HUES48 (cell line): ENCODE results near the gene CHD6.

Experiments
- H3K27ac ChIP-seq: one replicate; pipeline ENCODE4 v1.7.0; 2013; ENCODE audit warnings: low read depth, low read length, inconsistent platforms
- H3K27me3 ChIP-seq: 2 replicates; pipeline ENCODE4 v1.6.1; 2013; ENCODE audit warnings: mild to moderate bottlenecking, low read length; ENCODE audit not compliant: control insufficient read depth, insufficient read depth
- H3K36me3 ChIP-seq: 2 replicates; pipeline ENCODE4 v1.6.1; 2013; ENCODE audit warnings: low read length; ENCODE audit not compliant: control insufficient read depth, insufficient read depth
- H3K4me1 ChIP-seq: 2 replicates; pipeline ENCODE4 v1.6.1; 2013; ENCODE audit warnings: mild to moderate bottlenecking, low read length; ENCODE audit not compliant: control insufficient read depth, insufficient read depth
- H3K4me3 ChIP-seq: 2 replicates; pipeline ENCODE4 v1.5.1; 2013; ENCODE audit warnings: mild to moderate bottlenecking, low read depth, low read length
- H3K9ac ChIP-seq: 2 replicates; pipeline ENCODE4 v1.6.1; 2013; ENCODE audit warnings: mild to moderate bottlenecking, low read depth, low read length, moderate library complexity
- H3K9me3 ChIP-seq: 2 replicates; pipeline ENCODE4 v1.6.1; 2013; ENCODE audit warnings: low read length; ENCODE audit not compliant: control insufficient read depth, insufficient read depth

CHD6 gene

DNA sequence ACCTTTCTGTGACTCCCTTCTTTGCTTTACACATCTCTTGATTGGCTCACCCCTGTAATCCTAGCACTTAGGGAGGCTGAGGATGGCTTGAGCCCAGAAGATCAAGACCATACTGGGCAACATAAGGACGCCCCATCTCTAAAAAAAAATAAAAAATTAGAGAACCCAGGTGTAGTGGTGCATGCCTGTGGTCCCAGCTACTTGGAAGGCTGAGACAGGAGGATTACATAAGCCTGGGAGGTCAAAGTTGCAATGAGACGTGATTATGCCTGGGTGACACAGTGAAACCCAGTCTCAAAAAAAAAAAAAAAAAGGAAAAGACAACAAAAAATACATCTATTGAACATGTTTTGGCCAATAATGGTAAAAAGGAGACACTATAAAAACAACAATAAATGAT, 37.8 kb downstream of the CHD6 start:
- H3K9ac ChIP-seq = no peak overlapping the region
- no peak overlapping the region for H3K27ac ChIP-seq
- H3K4me3 ChIP-seq = no peak overlapping the region
- no peaks in the 10 kb centered on the region for H3K27me3 ChIP-seq
- H3K9me3 ChIP-seq = no peaks in the 10 kb centered on the region
- H3K4me1 ChIP-seq = peaks cover 7% of the 10 kb centered on the region
- no peaks in the 10 kb centered on the region for H3K36me3 ChIP-seq

DNA sequence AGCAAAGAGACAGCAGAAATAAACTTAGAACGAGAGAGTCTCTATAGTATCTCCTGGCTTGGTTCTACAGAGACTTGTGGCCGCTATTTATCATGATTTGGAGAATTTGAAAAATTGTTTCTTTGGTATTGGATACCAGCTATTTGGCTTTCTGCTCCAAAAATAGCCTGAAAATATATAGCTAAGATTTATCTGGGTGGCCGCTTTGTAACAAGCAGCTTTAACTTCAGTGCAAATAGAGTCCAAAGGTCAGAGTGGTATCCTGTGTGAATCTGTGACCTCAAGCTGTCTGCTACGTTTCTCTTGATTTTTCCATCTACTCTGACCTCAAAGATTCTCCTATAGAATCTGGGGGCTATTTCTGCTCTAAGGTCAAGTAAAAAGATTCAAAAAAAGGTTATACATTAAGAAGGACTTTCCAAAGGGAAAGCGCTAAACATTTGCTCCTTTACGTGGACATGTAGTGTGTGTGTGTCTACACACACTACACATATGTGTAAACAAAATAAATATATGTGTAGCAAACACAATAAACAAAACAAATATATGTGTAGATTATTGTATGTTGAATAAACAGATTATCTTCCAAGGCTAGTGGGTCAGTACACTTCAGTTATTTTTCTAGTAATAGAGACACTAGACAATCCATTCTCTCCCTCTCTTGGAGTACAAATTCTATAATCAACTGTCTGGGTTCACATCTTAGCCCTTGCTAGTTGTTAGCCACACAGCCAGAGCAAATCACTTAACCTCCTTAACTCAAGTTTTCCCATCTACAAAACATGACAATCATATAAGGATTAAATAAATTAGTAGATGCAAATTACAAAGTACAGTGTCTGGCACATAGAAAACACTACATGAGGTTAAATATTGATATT, 40.8 kb downstream of the CHD6 start:
- Histone ChIP-seq H3K27me3 (no peaks in the 10 kb centered on the region), H3K9me3 (no peaks in the 10 kb centered on the region), H3K36me3 (no peaks in the 10 kb centered on the region), H3K27ac (peak overlapping the region; percentile 22), H3K9ac (no peak overlapping the region), H3K4me3 (no peak overlapping the region), H3K4me1 (peaks cover 26% of the 10 kb centered on the region)

DNA sequence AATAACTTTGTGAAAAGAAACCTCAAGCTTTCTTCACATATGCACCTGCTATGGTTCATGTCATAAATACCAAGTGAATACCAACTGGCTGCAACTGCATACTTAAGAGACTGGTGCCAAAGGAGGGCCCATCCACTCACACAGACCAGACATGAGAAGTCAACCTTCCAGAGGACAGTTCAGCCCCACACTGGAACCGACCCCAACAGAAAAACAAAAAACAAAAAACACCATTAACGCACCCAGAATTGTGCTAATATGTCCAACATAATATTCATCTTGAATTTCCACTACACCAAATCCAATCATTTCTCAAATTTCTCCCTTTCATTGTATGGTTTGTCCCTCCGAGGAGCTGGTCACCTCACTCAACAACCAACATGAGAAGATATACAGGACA, 42.8 kb downstream of the CHD6 start:
- Histone ChIP-seq H3K27me3 (no peaks in the 10 kb centered on the region), H3K36me3 (no peaks in the 10 kb centered on the region), H3K4me3 (no peak overlapping the region), H3K9ac (no peak overlapping the region), H3K9me3 (no peaks in the 10 kb centered on the region), H3K4me1 (peaks cover 29% of the 10 kb centered on the region), H3K27ac (no peak overlapping the region)

DNA sequence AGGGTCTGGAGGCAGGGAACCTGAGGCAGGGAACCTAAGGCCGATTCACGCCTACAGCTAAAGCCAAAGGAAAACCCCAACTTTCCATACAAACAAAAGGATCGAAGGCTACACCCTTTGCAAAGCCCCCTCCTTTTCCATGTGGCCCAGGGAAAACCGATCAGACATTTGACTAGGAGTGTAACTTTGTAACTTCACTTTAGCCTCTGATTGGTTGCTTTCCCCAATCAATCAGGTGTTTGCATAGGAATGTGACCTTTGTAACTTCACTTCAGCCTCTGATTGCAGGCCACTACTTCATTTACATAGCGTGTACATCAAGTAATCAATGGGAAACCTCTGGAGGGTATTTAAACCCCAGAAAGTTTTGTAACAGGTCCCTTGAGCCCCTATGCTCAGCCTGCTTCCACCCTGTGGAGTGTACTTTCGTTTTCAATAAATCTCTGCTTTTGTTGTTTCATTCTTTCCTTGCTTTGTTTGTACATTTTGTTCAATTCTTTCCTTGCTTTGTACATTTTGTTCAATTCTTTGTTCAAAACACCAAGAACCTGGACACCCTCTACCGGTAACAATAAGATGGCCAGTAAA, 43.3 kb downstream of the CHD6 start:
- no peak overlapping the region; the same call in 1 of the 2 replicates for H3K9ac ChIP-seq
- peak overlapping the region; percentile 42 for H3K27ac ChIP-seq
- no peaks in the 10 kb centered on the region for H3K36me3 ChIP-seq
- no peaks in the 10 kb centered on the region for H3K9me3 ChIP-seq
- no peaks in the 10 kb centered on the region for H3K27me3 ChIP-seq
- 0 out of 2 replicates have a peak overlapping the region, but pooled peaks have one; percentile 10 for H3K4me3 ChIP-seq
- H3K4me1 ChIP-seq = peaks cover 29% of the 10 kb centered on the region

DNA sequence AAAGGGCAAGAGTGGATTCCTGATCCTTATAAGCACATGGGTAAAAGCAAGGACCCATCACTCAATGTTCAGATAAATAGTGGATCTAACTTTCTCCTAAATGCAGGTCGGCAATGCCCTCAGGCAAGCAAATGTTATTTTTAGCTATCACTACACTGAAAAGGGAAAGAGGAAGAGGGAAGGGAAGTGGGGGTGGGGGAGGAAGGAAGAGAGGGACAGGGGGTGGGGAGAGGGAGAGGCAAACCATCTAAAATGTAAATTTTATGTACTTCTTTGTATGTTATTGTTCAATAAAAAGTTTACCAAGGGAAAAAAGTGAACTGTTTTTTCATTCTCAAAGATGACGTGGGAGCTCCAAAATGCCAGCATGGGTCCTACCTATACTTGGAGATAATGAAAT, 44.2 kb downstream of the CHD6 start:
- H3K4me3 ChIP-seq = peak overlapping the region; percentile 29
- no peak overlapping the region for H3K9ac ChIP-seq
- no peak overlapping the region for H3K27ac ChIP-seq
- peaks cover 29% of the 10 kb centered on the region for H3K4me1 ChIP-seq
- H3K9me3 ChIP-seq = no peaks in the 10 kb centered on the region
- H3K36me3 ChIP-seq = no peaks in the 10 kb centered on the region
- no peaks in the 10 kb centered on the region for H3K27me3 ChIP-seq

- no peak overlapping the region for H3K4me3 ChIP-seq
- no peaks in the 10 kb centered on the region for H3K9me3 ChIP-seq
- no peaks in the 10 kb centered on the region for H3K27me3 ChIP-seq
- H3K4me1 ChIP-seq = peaks cover 29% of the 10 kb centered on the region
- H3K36me3 ChIP-seq = no peaks in the 10 kb centered on the region
- no peak overlapping the region for H3K9ac ChIP-seq
- no peak overlapping the region for H3K27ac ChIP-seq
These were observed 46.1 kb downstream of the CHD6 start for GRCh38 chr20:41572010-41572572.

DNA sequence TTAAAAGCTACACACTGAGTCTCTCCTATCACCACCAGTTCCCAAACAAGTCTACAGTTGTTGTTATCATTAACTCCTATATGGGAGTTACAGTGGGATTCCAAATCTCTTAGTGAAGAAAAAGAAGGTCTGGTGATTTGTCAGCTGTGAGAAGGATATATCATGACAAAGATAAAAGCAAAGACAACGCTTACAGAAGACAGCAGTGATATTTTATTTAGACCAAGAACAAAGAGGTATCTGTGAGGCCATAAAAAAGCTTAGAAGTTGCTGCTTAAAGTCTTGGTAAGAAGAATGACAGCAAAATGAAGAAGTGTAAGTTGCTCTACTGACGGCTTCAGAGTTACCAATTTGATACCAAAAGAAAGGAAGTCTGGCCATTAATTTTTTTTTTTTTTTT, 47.2 kb downstream of the CHD6 start:
- no peaks in the 10 kb centered on the region for H3K9me3 ChIP-seq
- no peak overlapping the region for H3K4me3 ChIP-seq
- H3K36me3 ChIP-seq = no peaks in the 10 kb centered on the region
- H3K4me1 ChIP-seq = peaks cover 29% of the 10 kb centered on the region
- H3K27ac ChIP-seq = no peak overlapping the region
- H3K27me3 ChIP-seq = no peaks in the 10 kb centered on the region
- H3K9ac ChIP-seq = no peak overlapping the region

DNA sequence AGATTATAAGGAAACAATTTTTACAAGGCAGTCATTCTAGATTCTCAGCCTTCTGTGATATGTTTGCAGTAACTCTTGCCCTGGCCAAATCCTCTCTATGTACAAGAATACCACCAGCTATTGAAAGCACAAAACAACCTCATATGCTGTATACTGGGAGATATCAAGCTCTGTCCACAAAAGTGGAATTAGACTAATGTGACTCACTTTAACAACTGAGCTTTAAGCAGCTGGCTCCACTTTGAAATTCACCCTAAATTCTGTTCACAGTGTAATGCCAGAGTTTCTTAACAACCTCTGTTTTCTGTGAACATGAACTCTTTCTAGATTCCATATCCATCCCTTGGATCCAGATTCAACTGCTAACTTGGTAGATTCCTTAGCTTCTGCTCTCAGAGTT, 47.6 kb downstream of the CHD6 start:
- H3K36me3 ChIP-seq = no peaks in the 10 kb centered on the region
- peaks cover 28% of the 10 kb centered on the region for H3K4me1 ChIP-seq
- H3K9ac ChIP-seq = no peak overlapping the region
- no peaks in the 10 kb centered on the region for H3K9me3 ChIP-seq
- H3K27ac ChIP-seq = no peak overlapping the region
- no peak overlapping the region for H3K4me3 ChIP-seq
- no peaks in the 10 kb centered on the region for H3K27me3 ChIP-seq

- Histone ChIP-seq H3K4me3 (no peak overlapping the region), H3K4me1 (peaks cover 14% of the 10 kb centered on the region), H3K9me3 (no peaks in the 10 kb centered on the region), H3K36me3 (no peaks in the 10 kb centered on the region), H3K27ac (no peak overlapping the region), H3K9ac (no peak overlapping the region), H3K27me3 (no peaks in the 10 kb centered on the region)
These were observed 50.6 kb downstream of the CHD6 start for GRCh38 chr20:41567615-41568014.

DNA sequence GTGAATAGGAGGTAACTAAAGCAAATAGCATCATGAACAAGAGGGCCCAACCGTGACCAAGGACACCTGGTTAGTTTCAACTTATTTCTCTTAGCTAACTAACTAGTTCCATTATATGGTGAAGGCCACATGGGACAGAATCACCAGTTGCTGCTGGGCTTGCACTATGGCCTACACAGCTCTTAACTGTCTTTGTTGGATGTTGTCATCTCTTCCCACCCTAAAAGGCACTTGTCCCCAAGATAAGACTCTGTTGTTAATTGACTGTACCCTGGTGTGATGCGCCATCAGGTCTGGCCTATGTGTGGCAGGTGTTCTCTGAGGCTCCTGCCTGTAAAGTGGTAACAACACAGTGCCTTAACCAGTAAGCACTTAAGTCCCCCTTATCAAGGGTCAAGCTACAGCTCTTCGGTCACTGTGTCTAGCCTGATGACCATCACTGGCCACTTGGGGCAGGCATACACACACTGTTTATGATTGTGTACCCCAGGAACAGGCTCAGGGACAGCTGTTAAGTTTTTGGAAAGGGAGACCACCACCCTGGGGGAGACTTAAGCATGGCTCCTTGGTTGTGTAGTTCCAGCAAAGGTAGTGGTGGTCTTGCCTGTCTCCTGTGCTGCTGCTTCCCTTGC, 51.2 kb downstream of the CHD6 start:
- Histone ChIP-seq H3K36me3 (no peaks in the 10 kb centered on the region), H3K27ac (no peak overlapping the region), H3K4me1 (peaks cover 9% of the 10 kb centered on the region)

DNA sequence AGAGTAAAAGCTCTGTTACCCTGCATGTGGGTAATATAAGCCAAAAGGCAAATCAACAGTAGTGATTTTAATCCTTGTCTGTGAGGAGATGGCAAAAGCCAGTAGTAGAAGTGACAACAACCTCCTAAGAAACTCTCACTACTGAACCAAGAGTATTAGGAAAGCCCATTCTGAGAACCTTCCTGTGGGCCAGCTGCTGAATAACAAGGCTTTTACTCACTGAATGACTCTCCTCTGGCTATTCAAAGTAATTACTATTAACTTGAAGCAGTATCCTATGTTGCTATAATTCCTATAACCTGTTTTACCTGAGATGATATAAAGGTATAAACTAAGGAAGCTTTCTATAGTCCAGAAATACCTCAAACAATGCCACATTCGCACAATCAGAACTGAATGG, 55.1 kb downstream of the CHD6 start:
- Histone ChIP-seq H3K9ac (no peak overlapping the region), H3K36me3 (no peaks in the 10 kb centered on the region), H3K4me3 (no peak overlapping the region), H3K9me3 (no peaks in the 10 kb centered on the region), H3K4me1 (peaks cover 13% of the 10 kb centered on the region), H3K27ac (no peak overlapping the region), H3K27me3 (no peaks in the 10 kb centered on the region)

More for the DNA sequence above, 51.2 kb downstream of the CHD6 start:
- Histone ChIP-seq H3K27me3 (no peaks in the 10 kb centered on the region), H3K4me3 (no peak overlapping the region), H3K9me3 (no peaks in the 10 kb centered on the region), H3K9ac (no peak overlapping the region)
